Large intestine (tissue), 3 donors: ENCODE results near the gene MTURN. TPM values are rescaled to one million over a fixed set of nuclear protein-coding genes. Genes with fewer than 3 reads are reported as not detected.

ENCODE experiments used
- DNase-seq, 2 donors: peaks; one replicate each; pipeline versions ENCODE4 v3.0.0 to v3.0.0-alpha.2; 2013
- H3K27ac ChIP-seq: one replicate; pipeline ENCODE4 v1.5.1; 2013; ENCODE audit warnings: low read length
- H3K27me3 ChIP-seq: 2 replicates; pipeline ENCODE4 v1.6.1; 2013; ENCODE audit warnings: low read length; ENCODE audit not compliant: control insufficient read depth, insufficient read depth
- H3K36me3 ChIP-seq: 2 replicates; pipeline ENCODE4 v1.6.1; 2013; ENCODE audit warnings: low read length; ENCODE audit not compliant: control insufficient read depth, insufficient read depth
- H3K4me1 ChIP-seq: one replicate; pipeline ENCODE4 v1.6.1; 2013; ENCODE audit warnings: low read length; ENCODE audit not compliant: control insufficient read depth, insufficient read depth
- H3K4me3 ChIP-seq: one replicate; pipeline ENCODE4 v1.5.1; 2013; ENCODE audit warnings: low read length
- H3K9me3 ChIP-seq: one replicate; pipeline ENCODE4 v1.6.1; 2013; ENCODE audit warnings: mild to moderate bottlenecking, low read depth, low read length, moderate library complexity; ENCODE audit not compliant: control insufficient read depth
- WGBS: methylation state at CpG from one replicate; pipeline ENCODE4 v1.1.5; 2013; ENCODE audit warnings: low lambda C conversion rate; ENCODE audit not compliant: insufficient coverage; 5-methylcytosine and 5-hydroxymethylcytosine counted together
- polyA plus RNA-seq: library from polyadenylated mRNA; unstranded; fragments of 120-200 nt; gene quantifications from one replicate; pipeline ENCODE4 v1.2.1, GENCODE V29; 2013

MTURN gene
- polyA plus RNA-seq, 1 donor = 18.9 TPM

DNA sequence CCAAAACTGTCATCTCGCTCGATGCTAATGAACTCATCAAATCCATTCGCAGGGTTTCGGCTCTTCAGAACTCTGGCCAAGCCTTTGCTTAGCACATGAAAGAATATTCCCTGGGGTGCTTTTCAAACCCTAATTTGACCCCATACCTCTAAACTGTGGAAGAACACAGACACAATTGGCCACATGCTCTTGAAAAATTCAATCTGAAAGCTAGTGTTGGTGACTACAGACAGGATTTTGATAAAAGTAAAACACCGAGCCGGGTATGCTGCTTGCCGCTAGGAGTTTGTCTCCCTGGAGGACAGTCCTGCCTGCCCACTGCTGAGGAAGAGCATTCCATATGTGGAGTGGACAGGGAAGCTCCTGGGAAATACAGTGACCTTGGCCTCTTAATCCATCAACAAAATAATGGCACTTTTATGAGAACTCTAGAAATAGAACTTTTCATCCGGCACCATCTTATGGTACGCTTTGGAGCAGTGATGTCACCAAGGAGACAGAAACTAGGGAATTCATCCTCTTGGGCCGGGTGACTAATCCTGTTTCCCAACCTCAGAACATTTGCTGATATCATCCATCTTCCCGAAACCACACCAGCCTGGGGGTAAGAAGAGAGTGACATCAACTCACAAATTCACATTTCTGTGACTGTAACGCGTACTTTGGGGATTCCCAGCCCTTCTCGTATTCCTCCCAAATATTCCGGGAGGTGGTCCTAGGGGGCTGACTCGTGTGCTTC is 34.2 kb downstream of the MTURN start:
- Histone ChIP-seq H3K27me3 (no peaks in the 10 kb centered on the region), H3K9me3 (no peaks in the 10 kb centered on the region), H3K27ac (no peak overlapping the region), H3K4me1 (no peaks in the 10 kb centered on the region), H3K36me3 (no peaks in the 10 kb centered on the region), H3K4me3 (no peak overlapping the region)
- no peak for DNase-seq
- no CpG with 5 or more reads among the region's 16 CpGs for WGBS

DNA sequence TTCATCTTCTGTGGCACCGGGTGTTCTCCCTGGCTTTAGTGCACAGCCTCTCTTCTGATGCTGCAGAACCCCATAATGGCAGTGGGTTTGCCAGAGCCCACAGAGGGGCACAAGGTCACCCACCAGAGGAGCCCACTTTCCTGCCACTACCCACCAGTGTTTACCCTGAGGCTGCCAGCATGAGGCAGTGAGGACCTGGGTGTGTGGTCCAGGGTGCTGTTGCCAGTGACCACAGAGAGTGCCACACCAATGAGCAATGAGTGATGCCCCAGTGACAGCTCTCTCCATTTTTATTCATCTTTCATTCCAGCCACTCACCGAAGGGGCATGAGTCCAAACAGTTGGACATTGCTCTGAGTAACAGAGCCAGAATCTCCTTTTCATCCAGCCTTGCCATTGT is 34.8 kb downstream of the MTURN start:
- no CpG with 5 or more reads among the region's 2 CpGs for WGBS
- H3K4me3 ChIP-seq = no peak overlapping the region
- H3K27me3 ChIP-seq = no peaks in the 10 kb centered on the region
- H3K27ac ChIP-seq = no peak overlapping the region
- no peaks in the 10 kb centered on the region for H3K4me1 ChIP-seq
- H3K9me3 ChIP-seq = no peaks in the 10 kb centered on the region
- no peak for DNase-seq
- no peaks in the 10 kb centered on the region for H3K36me3 ChIP-seq

DNA sequence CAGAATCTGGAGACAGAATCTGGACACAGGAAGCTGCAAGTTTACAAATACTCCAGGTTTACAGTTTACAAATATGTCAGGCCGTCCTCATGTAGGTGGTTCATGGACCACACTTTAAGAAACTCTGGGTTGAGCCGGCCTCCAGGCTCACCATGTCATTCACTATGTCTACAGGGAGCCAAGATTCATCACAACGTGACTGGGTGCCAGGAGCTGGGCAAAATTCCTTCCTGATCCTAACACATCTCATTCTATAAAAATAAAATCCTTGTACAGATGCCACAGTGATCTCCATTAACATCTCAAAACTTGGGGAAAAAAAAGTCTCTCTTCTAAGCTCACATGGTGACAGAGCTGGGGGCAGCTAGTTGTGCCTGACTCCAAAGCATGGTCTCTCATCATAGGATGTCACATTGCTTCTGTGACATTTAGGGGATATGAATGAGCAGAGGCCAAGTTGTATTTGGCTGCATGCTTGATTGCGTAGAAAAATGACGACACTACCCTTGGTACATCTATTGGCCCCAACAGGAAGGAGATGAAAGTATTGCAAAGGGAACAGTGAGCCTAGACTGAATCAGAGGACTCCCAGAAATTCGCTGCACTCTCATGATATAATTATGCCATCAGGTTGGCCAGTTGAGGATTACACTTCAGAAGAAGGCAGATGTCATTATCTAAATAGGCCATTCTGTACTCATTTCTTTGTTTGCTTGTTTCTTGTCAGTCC is 35.9 kb downstream of the MTURN start:
- H3K27ac ChIP-seq = no peak overlapping the region
- H3K4me3 ChIP-seq = no peak overlapping the region
- H3K36me3 ChIP-seq = no peaks in the 10 kb centered on the region
- no peaks in the 10 kb centered on the region for H3K9me3 ChIP-seq
- no peak for DNase-seq
- H3K4me1 ChIP-seq = no peaks in the 10 kb centered on the region
- 83% methylated on average over 3 of the region's 6 CpGs for WGBS
- no peaks in the 10 kb centered on the region for H3K27me3 ChIP-seq

DNA sequence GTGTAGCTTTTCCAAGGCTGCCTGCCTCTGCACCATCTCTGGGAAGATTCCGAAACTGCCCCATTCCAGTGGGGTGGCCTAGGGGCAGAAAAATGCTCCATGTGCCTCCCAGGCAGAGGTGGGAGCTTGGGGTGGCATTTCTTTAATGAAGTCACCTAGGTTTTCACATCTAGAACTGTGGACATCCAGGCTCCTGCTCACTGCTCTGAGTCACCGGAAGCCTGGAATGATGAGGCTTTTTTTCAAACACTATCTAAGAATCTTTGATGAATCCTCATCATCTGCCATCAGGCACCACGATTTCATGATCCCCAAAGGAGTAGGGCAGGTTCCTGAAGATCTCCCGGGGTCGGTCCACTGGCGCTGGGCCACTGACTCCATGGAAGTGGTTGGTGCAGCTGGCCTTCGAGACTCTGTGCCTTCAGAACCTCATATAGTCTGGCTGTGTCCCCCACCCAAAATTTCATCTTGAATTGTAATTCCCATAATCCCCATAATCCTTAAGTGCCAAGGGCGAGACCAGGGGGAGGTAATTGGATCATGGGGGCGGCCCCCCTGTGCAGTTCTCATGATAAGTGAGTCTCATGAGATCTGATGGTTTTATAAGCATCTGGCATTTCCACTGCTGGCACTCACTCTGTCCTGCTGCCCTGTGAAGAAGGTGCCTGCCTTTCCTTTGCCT is 37.1 kb downstream of the MTURN start:
- H3K9me3 ChIP-seq = no peaks in the 10 kb centered on the region
- H3K27me3 ChIP-seq = no peaks in the 10 kb centered on the region
- H3K36me3 ChIP-seq = no peaks in the 10 kb centered on the region
- H3K4me1 ChIP-seq = peaks cover 9% of the 10 kb centered on the region
- no CpG with 5 or more reads among the region's 9 CpGs for WGBS
- H3K4me3 ChIP-seq = no peak overlapping the region
- no peak for DNase-seq
- no peak overlapping the region for H3K27ac ChIP-seq

DNA sequence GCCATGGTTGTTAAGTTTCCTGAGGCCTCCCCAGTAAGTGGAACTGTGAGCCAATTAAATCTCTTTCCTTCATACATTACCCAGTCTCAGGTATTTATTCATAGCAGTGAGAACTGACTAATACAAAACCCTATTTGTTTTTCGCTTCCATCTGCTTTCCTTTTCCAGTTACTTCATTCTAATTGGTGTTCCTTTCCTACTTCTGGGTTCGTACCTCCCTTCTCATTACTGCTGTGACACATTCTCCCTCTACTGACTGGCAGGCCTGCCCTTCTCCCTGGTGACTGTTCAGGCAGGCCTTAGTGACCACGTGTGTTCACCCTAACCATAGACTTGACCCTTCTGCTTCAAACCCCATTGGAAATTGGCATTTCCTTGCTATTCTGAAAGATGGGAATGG is 37.7 kb downstream of the MTURN start:
- Histone ChIP-seq H3K27me3 (no peaks in the 10 kb centered on the region), H3K36me3 (no peaks in the 10 kb centered on the region), H3K4me3 (no peak overlapping the region), H3K9me3 (no peaks in the 10 kb centered on the region), H3K27ac (no peak overlapping the region), H3K4me1 (peaks cover 12% of the 10 kb centered on the region)
- no peak for DNase-seq
- WGBS = 100% methylated on average over 1 of the region's 3 CpGs

DNA sequence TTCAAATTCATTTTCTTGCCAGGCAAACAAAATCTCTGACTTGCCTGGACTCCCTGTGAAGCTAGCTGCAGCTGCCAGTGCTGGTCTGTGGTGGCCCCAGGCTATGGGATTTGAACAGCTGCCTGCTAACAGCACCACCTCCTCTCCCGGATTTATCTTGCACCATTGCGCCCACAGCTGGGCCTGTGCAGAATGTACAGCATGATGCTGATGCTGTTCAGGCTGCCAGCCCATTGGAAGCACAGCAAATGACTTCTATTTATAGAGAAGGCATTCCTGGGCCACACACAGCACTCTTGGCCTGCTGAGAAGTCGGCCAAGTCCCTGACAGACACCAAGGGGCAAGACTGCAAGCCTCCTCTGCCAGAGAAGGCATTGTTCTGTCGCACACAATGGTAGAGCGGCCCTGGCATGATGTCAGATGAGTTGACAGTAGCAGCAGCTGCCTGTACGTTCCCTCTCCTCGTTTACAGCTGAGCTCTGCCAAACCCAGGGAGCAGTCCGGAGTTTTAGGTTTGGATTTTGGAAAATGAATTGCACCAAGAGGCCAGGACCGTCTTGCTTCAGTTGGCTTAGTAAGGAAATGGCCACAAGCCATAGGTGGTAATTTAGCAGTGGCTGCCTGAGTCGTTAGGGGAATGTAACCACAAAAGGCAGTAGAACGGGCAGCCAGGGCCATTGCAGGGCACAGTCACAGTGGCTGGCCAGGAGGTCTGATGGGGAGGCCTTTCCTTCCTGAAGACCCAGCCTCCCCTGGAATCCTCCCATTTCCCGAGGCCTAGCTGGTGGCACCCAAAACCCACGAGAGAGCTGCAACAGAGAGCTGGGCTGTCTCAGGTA is 38.5 kb downstream of the MTURN start:
- peaks cover 12% of the 10 kb centered on the region for H3K4me1 ChIP-seq

DNA sequence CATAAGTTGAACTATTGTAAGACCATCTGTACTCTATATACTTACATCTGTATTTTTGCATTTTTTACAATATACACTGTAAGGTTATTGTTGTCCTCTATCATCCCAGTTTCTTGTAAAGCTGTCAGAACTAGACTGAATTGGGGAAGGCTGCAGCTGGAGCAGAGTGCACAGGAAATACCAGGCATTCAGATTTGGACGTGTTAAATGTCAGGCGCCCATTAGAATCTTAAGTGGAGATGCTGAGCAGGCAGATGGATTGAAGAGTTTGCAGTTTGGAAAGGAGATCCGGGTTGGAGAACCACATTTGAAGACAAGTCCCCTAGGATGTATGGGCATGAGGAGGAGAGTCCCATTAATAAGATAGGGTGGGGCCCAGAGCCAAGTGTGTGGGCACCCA is 40.4 kb downstream of the MTURN start:
- H3K27ac ChIP-seq = no peak overlapping the region
- no CpG with 5 or more reads among the region's 3 CpGs for WGBS

More for the DNA sequence above, 38.5 kb downstream of the MTURN start:
- Histone ChIP-seq H3K27me3 (no peaks in the 10 kb centered on the region), H3K36me3 (no peaks in the 10 kb centered on the region), H3K27ac (no peak overlapping the region), H3K4me3 (no peak overlapping the region), H3K9me3 (no peaks in the 10 kb centered on the region)
- DNase-seq = peak in 1 of 2 donors; percentile 25
- WGBS = no CpG with 5 or more reads among the region's 13 CpGs

DNA sequence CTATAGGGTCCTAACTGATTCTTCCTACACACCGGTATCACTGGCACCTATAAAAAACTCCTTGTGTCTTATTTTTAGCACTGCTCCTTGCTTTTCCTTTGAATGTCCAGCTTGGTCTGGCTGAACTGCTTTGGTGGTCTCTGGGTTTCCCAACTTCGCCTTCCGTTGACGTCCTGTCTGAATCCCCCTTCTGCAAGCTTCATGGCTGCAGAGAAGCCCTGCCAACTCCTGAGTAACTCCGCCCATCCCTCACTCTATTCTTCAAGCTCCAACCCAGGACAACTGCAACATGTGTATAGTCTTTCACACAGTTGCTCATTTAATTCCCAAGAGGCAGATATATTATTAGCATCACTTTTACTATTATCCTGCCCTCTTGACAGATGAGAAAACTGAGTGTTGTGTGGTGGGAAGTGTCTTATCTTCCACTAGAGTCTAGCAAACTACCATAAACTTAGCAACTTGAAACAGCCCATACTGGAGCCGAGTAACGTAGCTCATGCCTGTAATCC is 40.9 kb downstream of the MTURN start:
- DNase-seq = no peak
- H3K9me3 ChIP-seq = no peaks in the 10 kb centered on the region
- H3K4me3 ChIP-seq = no peak overlapping the region
- peaks cover 18% of the 10 kb centered on the region for H3K4me1 ChIP-seq
- H3K27me3 ChIP-seq = no peaks in the 10 kb centered on the region
- WGBS = 70% methylated on average over 2 of the region's 7 CpGs
- H3K27ac ChIP-seq = no peak overlapping the region
- no peaks in the 10 kb centered on the region for H3K36me3 ChIP-seq

More for the DNA sequence above, 40.4 kb downstream of the MTURN start:
- no peak for DNase-seq
- H3K4me3 ChIP-seq = no peak overlapping the region
- no peaks in the 10 kb centered on the region for H3K27me3 ChIP-seq
- no peaks in the 10 kb centered on the region for H3K9me3 ChIP-seq
- H3K36me3 ChIP-seq = no peaks in the 10 kb centered on the region
- H3K4me1 ChIP-seq = peaks cover 18% of the 10 kb centered on the region

DNA sequence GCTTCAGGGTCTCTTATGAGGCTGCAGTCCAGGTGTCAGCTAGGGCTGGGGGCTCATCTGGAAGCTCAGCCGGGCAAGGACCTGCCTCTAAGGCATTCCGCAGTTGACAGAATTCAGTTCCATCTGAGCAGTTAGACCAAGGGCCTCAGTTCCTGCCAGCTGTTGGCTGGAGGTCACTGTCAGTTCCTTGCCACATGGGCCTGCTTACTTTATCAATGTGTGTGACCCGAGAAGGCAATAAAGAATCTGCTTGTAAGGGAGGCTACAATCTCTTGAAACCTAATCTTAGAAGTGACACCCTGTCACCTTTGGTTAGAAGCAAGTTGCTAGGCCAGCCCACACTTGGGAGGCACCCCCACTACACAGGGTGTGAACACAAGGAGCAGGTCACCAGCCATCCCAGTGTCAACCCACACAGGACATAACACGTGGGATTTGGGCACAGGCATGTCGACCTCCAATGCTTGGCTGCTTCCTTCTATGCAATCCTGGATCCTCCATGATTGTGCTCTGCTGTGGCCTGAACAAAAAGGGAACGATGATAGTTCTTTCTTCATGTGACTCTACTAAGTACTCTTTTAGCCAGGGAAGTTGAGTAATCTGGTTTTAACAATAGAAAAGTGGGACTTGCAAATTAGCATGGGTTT is 41.8 kb downstream of the MTURN start:
- H3K27me3 ChIP-seq = no peaks in the 10 kb centered on the region
- H3K4me3 ChIP-seq = no peak overlapping the region
- peak overlapping the region; percentile 32 for H3K27ac ChIP-seq
- peak; percentile 53 to 76 for DNase-seq
- H3K9me3 ChIP-seq = no peaks in the 10 kb centered on the region
- peaks cover 18% of the 10 kb centered on the region for H3K4me1 ChIP-seq
- no CpG with 5 or more reads among the region's 6 CpGs for WGBS
- no peaks in the 10 kb centered on the region for H3K36me3 ChIP-seq
